Brain pericyte (primary cell): ENCODE measurements around the gene TAOK2.

Source experiments
- DNase-seq: peaks from one replicate; pipeline ENCODE4 v3.0.0-alpha.2; 2012; ENCODE audit warnings: low read depth, low spot score

Gene TAOK2

DNA sequence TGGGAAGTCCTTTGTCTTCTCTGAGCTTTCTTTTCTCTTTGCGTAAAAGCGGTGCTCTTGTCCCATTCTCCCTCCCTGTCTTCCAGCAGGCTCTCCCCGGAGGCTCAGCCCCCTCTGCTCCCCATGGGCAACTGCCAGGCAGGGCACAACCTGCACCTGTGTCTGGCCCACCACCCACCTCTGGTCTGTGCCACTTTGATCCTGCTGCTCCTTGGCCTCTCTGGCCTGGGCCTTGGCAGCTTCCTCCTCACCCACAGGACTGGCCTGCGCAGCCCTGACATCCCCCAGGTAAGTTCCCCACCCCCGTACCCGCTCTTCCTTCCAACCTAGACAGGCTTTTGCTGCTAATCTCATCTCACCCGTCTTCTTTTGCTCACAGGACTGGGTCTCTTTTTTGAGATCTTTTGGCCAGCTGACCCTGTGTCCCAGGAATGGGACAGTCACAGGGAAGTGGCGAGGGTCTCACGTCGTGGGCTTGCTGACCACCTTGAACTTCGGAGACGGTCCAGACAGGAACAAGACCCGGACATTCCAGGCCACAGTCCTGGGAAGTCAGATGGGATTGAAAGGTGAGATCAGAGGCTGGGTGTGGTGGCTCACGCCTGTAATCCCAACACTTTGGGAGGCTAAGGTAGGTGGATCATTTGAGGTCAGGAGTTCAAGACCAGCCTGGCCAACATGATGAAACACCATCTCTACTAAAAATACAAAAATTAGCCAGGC is 10.5 kb upstream of the TAOK2 start:
- DNase-seq = no peak

DNA sequence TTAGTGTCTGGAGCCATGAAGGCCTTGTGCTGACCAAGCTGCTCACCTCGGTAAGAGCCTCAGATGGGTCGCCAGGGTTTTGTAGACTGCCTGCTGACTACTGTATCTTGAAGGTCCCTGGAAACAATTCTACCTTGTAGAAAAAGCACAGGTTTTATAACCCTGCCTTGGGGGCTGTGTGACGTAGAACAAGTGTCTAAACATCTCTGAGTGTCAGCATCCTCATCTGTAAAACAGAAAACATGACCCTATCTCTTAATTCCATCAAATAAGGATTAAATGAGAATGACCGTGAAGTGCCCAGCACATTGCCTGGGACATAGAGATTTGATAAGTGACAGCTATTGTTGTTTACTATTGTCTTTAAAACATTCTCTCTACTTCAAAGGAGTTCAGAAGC is 5.5 kb upstream of the TAOK2 start:
- DNase-seq = no peak

DNA sequence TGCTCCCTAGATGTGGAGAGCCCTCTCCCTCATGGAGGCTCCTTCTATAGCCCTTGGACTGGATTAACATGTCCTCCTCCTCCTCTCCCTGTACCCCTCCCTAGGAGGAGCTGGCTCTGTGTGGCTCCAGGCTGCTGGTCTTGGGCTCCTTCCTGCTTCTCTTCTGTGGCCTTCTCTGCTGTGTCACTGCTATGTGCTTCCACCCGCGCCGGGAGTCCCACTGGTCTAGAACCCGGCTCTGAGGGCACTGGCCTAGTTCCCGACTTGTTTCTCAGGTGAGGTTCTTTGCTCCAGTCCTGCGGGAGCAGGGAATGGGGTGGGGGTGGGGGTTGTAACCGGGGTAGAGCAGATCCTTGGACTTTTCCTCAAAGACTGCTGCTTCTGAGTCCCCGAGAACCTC is 2.4 kb upstream of the TAOK2 start:
- DNase-seq = no peak

DNA sequence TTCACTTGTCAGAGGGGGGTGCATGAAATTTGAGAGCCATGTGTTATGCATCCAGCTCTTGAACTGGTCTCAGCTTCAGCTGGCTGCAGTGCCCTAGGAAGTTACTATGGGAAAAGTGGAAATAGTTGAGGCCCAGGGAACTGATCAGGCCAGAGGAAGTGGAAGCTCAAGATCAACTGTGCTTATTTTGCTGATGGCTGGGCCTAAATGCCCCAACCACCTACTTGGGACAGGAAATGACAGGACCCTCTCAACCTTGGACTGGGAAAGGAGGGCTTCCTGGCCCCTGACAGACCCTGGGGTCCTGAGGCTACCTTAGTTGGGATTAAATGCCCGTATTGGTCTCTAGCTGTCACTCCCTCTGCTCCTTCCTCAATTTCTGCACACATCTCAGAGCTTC is 1.2 kb upstream of the TAOK2 start:
- no peak for DNase-seq

DNA sequence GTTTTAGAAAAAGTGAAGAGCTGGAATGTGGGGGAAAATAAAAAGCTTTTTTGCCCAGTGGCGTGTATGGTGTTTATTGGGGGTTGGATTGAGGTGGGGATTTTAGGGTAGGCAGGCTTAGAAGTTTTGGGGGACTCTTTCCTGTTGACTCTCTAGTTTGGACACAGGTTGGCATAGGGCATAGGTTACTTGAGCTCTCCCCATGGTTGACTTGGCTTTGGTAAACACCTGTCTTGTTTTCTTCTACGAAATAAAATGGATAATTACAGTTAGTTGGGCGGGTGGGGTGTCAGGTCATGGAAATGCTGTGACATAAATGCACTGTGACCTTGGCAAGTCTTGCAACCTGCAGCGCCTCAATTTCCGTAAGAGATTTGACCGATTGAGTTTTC is 680 bp upstream of the TAOK2 start:
- no peak for DNase-seq

DNA sequence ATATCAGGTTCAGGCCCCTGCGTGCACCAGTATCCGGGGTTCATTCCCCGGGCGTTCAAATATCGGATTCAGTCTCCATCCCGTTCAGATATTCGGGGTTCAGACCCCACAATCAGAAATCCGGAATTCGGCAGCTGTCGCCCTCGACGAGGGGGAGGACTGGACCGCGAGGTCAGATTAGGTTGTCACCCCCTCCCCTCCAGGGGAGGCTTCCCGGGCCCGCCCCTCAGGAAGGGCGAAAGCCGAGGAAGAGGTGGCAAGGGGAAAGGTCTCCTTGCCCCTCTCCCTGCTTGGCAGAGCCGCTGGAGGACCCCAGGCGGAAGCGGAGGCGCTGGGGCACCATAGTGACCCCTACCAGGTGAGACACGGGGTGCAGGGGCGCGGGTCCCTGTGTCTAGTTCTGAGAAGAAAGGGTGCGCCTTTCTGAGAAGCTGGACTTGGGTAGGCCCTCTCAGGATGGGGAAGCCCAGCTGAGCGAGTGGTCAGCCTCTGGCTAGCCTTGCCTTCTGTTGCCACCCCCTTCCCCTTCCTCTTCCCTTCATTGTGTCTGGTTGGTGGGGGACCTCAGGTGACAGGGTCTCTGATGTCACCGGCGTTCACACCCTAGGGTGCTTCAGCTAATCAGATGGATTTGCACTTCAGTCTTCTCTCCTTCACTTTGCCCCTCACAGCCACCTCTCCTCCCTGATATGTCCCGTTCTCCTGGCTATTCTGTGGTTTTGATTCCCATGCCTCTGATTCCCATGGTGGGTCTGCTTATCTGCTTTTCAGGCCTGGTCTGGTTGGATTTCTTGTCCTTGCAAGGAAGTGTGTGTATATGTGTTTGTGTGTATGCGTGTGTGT is 844 bp downstream of the TAOK2 start:
- DNase-seq = no peak

DNA sequence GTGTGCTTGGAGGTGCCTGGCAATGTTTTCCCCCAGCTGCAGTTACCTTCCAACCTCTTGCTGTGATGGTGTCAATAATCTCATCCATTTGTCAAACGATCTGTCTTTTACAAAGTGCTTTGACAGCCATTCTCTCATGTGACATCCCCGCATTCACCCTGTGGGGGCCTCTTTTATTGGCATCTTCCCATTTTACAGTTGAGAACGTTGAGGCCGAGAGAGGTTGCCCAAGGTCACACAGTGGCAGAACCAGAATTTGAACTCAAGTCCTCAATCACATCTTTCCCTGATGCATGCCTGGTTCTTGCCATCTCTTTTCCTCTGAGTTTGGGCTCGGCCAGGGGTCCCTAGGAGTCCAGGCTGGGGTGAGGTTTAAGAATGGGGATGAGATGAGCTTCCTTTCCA is 1.5 kb downstream of the TAOK2 start:
- DNase-seq = no peak

DNA sequence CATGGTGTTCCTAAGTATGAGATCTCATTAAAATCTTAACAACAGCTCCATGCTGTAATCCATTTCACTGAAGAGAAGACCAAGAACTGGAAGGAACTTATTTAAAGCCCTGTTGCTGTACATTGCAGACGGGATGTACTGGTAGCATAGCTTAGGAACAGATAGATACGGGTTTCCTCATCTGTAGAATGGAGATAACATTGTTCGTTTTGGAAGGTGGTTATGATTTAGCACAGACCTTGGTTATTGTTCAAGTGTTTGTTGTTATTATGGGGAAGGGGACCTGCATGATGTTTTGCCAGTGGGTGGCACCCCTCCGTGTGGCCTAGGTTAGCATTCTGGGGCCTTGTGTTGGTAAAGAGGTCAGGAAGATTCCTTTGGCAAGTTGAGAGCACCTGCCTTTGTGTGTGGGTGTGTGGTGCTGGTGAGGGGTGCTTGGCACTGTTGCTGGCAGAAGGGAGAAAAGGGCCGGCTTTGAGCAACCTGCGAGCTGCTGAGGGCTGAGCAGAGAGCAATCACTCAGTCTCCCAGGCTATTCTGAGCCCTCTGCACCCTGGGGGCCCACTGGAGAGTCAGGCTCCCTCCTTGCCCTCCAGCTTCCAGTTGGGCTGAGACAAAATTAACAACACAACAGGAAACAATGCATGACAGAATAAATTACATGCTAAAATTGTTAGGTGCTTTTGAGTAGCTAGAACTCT is 2.3 kb downstream of the TAOK2 start:
- no peak for DNase-seq

DNA sequence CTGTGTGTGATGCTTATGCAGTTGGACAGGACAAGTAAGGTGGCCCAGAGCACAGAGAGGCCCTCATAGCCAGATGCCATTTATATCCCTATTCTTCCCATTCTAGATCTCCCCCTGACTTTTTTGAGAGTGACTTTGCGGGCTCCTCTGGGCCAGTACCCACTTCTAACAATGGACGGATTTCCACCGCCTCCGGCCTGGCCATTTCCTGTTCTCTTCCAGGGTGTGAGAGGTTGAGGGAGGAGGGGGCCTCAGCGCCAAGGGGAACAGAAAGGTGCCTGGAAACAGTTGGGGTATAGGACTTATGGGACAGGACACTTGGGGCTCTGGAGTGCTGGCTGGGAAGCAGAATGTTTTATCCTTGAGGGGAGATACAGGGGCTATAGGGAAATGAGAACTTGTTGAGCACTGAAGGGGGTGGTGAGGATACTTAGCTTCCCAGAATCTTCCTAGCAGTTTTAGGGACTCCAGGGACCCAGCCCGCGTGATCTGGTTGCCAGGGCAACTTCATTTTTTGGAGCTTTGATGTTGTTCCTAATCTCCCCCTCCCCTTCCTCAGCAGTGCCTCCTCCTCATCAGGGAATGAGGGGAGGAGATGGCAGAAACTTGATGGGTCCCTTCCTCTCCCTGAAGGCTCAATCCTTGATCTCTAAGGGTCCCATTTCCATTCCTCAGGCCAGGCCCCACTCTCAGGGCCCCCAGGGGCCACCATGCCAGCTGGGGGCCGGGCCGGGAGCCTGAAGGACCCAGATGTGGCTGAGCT is 3.6 kb downstream of the TAOK2 start:
- no peak for DNase-seq

DNA sequence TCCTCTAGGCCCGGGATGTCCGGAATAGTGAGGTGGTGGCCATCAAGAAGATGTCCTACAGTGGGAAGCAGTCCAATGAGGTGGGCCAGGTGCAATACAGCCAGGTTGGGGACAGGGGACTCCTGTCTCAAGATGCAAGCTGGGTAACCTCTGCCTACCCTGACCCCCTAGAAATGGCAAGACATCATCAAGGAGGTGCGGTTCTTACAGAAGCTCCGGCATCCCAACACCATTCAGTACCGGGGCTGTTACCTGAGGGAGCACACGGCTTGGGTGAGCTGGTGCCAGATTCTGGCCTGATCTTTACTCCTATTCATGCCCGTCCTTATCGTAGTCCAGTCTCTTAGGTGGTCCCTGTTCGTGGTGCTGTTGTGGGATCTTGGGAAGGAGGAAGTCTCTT is 4.4 kb downstream of the TAOK2 start:
- DNase-seq = no peak

DNA sequence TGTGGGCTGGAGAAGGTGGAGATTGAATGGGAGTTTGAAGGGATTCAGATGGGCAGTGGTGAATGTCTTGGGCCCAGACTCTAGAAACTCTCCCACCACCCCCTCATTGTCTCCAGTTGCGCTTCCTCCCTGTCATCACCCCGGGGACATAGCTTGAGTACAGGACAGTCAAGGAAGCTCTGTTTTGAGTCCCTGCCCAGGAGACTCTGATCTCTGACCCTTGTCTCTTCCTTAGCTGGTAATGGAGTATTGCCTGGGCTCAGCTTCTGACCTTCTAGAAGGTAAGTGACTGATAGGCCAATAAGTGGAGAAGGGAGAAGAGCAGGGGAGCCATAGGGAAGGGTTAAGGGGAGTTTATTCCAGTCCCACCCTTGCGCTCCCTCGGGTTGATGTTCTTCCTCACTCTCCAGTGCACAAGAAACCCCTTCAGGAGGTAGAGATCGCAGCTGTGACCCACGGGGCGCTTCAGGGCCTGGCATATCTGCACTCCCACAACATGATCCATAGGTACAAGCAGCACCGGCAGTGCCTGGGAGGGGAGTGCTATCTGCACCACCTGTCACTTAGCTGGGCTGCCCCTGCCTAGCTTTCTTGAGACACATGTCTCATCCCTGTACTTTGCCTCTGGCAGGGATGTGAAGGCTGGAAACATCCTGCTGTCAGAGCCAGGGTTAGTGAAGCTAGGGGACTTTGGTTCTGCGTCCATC is 5.0 kb downstream of the TAOK2 start:
- no peak for DNase-seq

DNA sequence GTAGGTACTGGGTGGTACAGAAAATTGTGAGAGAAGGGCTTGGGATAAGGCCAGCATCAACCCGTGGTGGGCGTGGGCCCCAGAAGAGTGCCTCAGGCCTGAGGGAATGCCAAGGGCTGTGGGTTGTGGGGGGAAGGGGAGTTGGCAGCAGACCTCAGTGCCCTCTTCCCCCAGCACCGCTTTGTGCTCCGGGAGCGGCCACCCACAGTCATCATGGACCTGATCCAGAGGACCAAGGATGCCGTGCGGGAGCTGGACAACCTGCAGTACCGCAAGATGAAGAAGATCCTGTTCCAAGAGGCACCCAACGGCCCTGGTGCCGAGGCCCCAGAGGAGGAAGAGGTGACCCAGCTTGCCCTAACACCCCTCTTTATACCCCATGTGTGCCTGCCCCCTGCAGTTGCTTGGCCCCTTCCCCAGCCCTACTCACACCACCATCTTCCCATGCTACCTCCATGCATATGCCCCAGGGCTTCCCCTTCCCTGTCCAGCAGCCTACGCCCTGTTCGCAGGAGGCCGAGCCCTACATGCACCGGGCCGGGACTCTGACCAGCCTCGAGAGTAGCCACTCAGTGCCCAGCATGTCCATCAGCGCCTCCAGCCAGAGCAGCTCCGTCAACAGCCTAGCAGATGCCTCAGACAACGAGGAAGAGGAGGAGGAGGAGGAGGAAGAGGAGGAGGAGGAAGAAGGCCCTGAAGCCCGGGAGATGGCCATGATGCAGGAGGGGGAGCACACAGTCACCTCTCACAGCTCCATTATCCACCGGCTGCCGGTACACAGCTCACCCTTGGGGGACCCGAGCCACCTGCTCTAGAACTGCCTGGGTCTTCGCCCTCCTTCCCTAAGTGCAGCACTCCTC is 9.1 kb downstream of the TAOK2 start:
- DNase-seq = no peak

DNA sequence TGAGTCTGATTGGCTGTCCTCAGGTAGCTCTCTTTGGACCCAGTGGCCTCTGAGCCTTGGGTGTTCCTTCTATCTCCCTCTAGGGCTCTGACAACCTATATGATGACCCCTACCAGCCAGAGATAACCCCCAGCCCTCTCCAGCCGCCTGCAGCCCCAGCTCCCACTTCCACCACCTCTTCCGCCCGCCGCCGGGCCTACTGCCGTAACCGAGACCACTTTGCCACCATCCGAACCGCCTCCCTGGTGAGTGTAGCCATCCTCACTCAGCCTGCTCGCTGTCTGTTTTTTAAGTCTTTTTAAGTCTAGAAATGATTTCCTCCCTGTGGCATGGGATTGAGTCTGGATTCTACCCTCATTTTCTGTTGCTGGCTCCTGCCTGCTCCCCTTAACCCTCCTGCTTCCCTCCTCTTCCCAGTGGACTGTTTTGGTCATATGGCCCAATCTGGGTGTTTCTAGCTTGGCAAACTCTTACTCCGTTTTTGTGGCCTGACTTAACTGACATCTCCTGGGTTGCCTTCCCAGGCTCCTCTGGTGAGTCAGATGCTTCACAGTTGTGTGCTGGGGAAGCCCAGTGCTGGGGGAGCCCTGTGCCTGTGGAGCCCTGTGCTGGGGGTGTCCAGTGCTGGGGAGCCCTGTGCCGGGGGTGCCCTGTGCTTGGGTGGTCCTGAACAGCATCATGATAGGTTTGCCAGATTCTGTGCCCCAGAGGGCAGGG is 9.9 kb downstream of the TAOK2 start:
- no peak for DNase-seq

DNA sequence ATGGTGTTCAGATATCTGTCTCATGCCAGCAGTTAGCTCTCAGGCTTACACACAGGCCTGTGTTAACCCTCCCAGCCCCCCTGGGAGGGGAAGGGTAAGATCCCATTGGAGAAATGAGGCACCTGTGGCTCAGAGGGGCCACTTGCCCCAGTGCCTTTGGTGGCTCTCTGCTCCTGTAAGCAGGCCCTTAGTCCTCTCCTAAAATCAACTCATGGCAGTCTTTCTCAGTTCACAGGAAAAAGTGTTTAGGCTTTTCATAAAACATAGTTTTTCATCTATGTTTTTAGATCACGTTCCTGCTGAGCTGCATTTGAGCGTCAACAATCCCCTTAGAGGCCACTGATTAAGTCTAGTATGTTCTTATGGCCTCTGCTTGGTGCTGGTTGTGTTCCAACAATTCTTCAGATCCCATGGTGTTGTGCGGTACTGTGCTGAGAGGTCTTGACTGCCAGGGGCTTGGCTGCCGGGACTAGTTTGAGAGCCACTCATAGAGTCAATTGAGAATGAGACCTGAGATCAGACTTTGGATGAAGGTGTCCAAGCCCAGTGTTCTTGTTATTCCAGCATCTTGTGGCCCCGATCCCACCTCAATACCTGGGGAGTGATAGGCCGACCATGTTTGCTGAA is 10.6 kb downstream of the TAOK2 start:
- DNase-seq = no peak

DNA sequence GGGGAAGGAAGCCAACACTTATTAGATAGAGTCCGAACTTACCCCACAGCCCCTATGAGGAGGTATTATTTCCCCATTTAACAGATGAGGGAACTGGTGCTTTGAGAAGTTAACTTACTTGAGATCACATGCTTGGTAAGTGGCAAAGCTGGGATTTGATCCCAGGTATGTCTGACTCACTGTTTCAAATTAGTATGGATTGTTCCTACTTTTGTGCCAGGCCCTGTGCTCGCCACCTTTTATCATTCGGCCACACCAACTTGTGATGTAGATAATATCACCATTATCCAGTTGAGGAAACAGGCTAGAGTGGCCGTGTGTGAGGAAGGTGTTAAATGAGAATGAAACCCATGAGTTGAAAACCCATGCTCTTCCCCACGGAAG is 11.1 kb downstream of the TAOK2 start:
- no peak for DNase-seq

DNA sequence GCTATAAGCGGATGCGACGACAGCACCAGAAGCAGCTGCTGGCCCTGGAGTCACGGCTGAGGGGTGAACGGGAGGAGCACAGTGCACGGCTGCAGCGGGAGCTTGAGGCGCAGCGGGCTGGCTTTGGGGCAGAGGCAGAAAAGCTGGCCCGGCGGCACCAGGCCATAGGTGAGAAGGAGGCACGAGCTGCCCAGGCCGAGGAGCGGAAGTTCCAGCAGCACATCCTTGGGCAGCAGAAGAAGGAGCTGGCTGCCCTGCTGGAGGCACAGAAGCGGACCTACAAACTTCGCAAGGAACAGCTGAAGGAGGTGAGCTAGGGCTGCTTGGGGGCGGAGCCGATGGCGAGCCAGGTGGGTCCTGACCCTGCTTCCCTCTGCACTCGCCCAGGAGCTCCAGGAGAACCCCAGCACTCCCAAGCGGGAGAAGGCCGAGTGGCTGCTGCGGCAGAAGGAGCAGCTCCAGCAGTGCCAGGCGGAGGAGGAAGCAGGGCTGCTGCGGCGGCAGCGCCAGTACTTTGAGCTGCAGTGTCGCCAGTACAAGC is 11.7 kb downstream of the TAOK2 start:
- DNase-seq = no peak

DNA sequence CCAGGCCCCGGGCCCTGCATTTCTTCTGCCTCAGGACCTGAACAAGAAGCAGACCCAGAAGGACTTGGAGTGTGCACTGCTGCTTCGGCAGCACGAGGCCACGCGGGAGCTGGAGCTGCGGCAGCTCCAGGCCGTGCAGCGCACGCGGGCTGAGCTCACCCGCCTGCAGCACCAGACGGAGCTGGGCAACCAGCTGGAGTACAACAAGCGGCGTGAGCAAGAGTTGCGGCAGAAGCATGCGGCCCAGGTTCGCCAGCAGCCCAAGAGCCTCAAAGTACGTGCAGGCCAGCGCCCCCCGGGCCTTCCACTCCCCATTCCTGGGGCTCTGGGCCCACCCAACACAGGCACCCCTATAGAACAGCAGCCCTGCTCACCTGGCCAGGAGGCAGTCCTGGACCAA is 12.6 kb downstream of the TAOK2 start:
- DNase-seq = no peak

DNA sequence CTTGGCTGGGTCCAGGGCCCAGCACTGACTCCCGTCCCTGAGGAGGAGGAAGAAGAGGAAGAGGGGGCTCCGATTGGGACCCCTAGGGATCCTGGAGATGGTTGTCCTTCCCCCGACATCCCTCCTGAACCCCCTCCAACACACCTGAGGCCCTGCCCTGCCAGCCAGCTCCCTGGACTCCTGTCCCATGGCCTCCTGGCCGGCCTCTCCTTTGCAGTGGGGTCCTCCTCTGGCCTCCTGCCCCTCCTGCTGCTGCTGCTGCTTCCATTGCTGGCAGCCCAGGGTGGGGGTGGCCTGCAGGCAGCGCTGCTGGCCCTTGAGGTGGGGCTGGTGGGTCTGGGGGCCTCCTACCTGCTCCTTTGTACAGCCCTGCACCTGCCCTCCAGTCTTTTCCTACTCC is 13.3 kb downstream of the TAOK2 start:
- DNase-seq = no peak
